Keratinocyte (primary cell): Measurements from ENCODE around the gene ADGRG1. TPM values are rescaled to one million over a fixed set of nuclear protein-coding genes. Genes with fewer than 3 reads are reported as not detected.

Experiments used
- DNase-seq: peaks from one replicate; pipeline ENCODE4 v3.0.0-alpha.2; 2011; ENCODE audit warnings: low read depth, missing footprints, low spot score
- FAIRE-seq: peaks from 2 replicates; lab custom pipeline; 2011; peaks lifted over from hg19 to GRCh38; lab: Jason Lieb, UNC
- H2AFZ ChIP-seq: 2 replicates; pipeline ENCODE4 v1.6.0; 2012; ENCODE audit warnings: low read length, control low read depth, inconsistent platforms; ENCODE audit not compliant: control insufficient read depth
- H3K27ac ChIP-seq: 2 replicates; pipeline ENCODE4 v1.5.1; 2011; ENCODE audit warnings: low read length; ENCODE audit not compliant: control insufficient read depth, insufficient read depth
- H3K27me3 ChIP-seq: 3 replicates; pipeline ENCODE4 v1.6.0; 2011; ENCODE audit warnings: low read length; ENCODE audit not compliant: control insufficient read depth, insufficient read depth; ENCODE audit errors: extremely low read depth
- H3K36me3 ChIP-seq, 2 experiments: 2 replicates in 1 of 2; 3 replicates in 1 of 2; pipeline ENCODE4 v1.5.1; 2011; ENCODE audit warnings: low read length in 2 of 2, mild to moderate bottlenecking in 1 of 2; ENCODE audit not compliant: control insufficient read depth in 2 of 2, insufficient read depth in 2 of 2; ENCODE audit errors: extremely low read depth in 1 of 2
- H3K4me1 ChIP-seq: 3 replicates; pipeline ENCODE4 v1.5.1; 2011; ENCODE audit warnings: low read length; ENCODE audit not compliant: control insufficient read depth, insufficient read depth; ENCODE audit errors: extremely low read depth
- H3K4me2 ChIP-seq: 3 replicates; pipeline ENCODE4 v1.6.0; 2011; ENCODE audit warnings: low read depth, low read length; ENCODE audit not compliant: control insufficient read depth, insufficient read depth; ENCODE audit errors: extremely low read depth
- H3K4me3 ChIP-seq, 3 experiments: fragments of 200-600 bp in 1 of 3; sonication (generic) in 1 of 3; 2 replicates in 2 of 3; 3 replicates in 1 of 3; pipeline ENCODE4 v1.5.1; 2011 to 2016; ENCODE audit warnings: low read length in 3 of 3, mild to moderate bottlenecking in 3 of 3, control low read depth in 2 of 3, inconsistent platforms in 1 of 3, low read depth in 1 of 3, mixed read lengths in 1 of 3, mixed run types in 1 of 3, moderate library complexity in 1 of 3; ENCODE audit not compliant: control insufficient read depth in 2 of 3, insufficient read depth in 2 of 3; ENCODE audit errors: extremely low read depth in 1 of 3
- H3K79me2 ChIP-seq: 2 replicates; pipeline ENCODE4 v1.6.0; 2012; ENCODE audit warnings: low read length; ENCODE audit not compliant: control insufficient read depth, insufficient read depth
- H3K9ac ChIP-seq: 3 replicates; pipeline ENCODE4 v1.6.0; 2011; ENCODE audit warnings: low read length; ENCODE audit not compliant: control insufficient read depth, insufficient read depth; ENCODE audit errors: extremely low read depth
- H3K9me1 ChIP-seq: 3 replicates; pipeline ENCODE4 v1.6.0; 2011; ENCODE audit warnings: low read length; ENCODE audit not compliant: control insufficient read depth, insufficient read depth; ENCODE audit errors: extremely low read depth
- H3K9me3 ChIP-seq: 2 replicates; pipeline ENCODE4 v1.5.1; 2012; ENCODE audit warnings: low read depth, low read length; ENCODE audit not compliant: control insufficient read depth
- H4K20me1 ChIP-seq: 3 replicates; pipeline ENCODE4 v1.6.0; 2011; ENCODE audit warnings: low read length; ENCODE audit not compliant: control insufficient read depth, insufficient read depth; ENCODE audit errors: extremely low read depth
- CTCF ChIP-seq, 3 experiments: IDR thresholded peaks in 1 of 3; conservative IDR thresholded peaks in 1 of 3; optimal IDR thresholded peaks in 1 of 3; 2 replicates in 2 of 3; 3 replicates in 1 of 3; pipeline versions ENCODE3 to v1.5.1; 2011; ENCODE audit warnings: low read length in 3 of 3, mild to moderate bottlenecking in 3 of 3, moderate library complexity in 2 of 3, control low read depth in 1 of 3, inconsistent platforms in 1 of 3; ENCODE audit not compliant: insufficient read depth in 2 of 3; ENCODE audit errors: extremely low read depth in 1 of 3
- EZH2 ChIP-seq: IDR thresholded peaks from one replicate; pipeline ENCODE4 v1.6.1; 2012; ENCODE audit warnings: inconsistent platforms, mild to moderate bottlenecking, low read length, moderate library complexity
- dilution Hi-C: fragments of 300-500 bp; cut with MboI; formaldehyde crosslinking; loops from one replicate; pipeline ENCODE4 v1.7.0; 2020; ENCODE audit warnings: low sequenced_read_pairs; ENCODE audit not compliant: extremely low pct_ligation_motif_present
- polyA plus RNA-seq, 5 experiments: library from polyadenylated mRNA; depleted of rRNA in 3 of 5; stranded (reverse) in 3 of 5; stranded (forward) in 1 of 5; unstranded in 1 of 5; fragments of >200 nt; gene quantifications; 1 replicate in 1 of 5; 2 replicates in 3 of 5; 3 replicates in 1 of 5; pipeline versions ENCODE4 v1.2.1 to v1.2.3, GENCODE V29; 2011 to 2012; ENCODE audit warnings: missing spikeins in 2 of 5, low read depth in 1 of 5, low replicate concordance in 1 of 5

ADGRG1 gene
- polyA plus RNA-seq, 1 donor (not counting 4 experiments of a cell fraction or from before 2014, with no cell fraction given) = 28.4 TPM

- Histone ChIP-seq H3K27ac (no peak overlapping the region), H3K36me3 (peaks cover 13 to 18% of the 10 kb centered on the region in 2 experiments)
Measured at GRCh38 chr16:57638381-57638780, 10.0 kb downstream of the ADGRG1 start.

GRCh38 chr16:57639172-57639887, 10.9 kb downstream of the ADGRG1 start:
- Histone ChIP-seq H3K4me2 (no peak overlapping the region), H3K4me1 (peaks cover 28% of the 10 kb centered on the region), H3K27me3 (no peaks in the 10 kb centered on the region), H3K27ac (no peak overlapping the region), H3K9me1 (peaks cover 2% of the 10 kb centered on the region), H4K20me1 (peaks cover 10% of the 10 kb centered on the region), H3K9ac (no peak overlapping the region), H3K9me3 (no peaks in the 10 kb centered on the region), H3K4me3 (no peak overlapping the region), H3K79me2 (peaks cover 14% of the 10 kb centered on the region), H2AFZ (no peak overlapping the region), H3K36me3 (peaks cover 13 to 14% of the 10 kb centered on the region in 2 experiments)
- DNase-seq (no peak), FAIRE-seq (no peak)
- dilution Hi-C loops = no loop called here
- no peak for TF ChIP-seq EZH2

More at GRCh38 chr16:57638381-57638780, 10.0 kb downstream of the ADGRG1 start:
- FAIRE-seq (no peak), DNase-seq (no peak)
- dilution Hi-C loops = no loop called here
- Histone ChIP-seq H3K9ac (no peak overlapping the region), H2AFZ (no peak overlapping the region), H3K4me1 (peaks cover 30% of the 10 kb centered on the region), H3K4me2 (no peak overlapping the region), H4K20me1 (peaks cover 17% of the 10 kb centered on the region), H3K9me1 (peaks cover 4% of the 10 kb centered on the region), H3K9me3 (no peaks in the 10 kb centered on the region), H3K4me3 (no peak overlapping the region), H3K79me2 (peaks cover 13% of the 10 kb centered on the region), H3K27me3 (no peaks in the 10 kb centered on the region)
- TF ChIP-seq EZH2 = no peak
- no peak for TF ChIP-seq CTCF (optimal IDR thresholded peaks at IDR 0.05 in 1 of 3, IDR thresholded peaks at IDR 0.05 in 1 of 3, conservative IDR thresholded peaks at IDR 0.05 in 1 of 3; ENCODE audit: extremely low read depth in 1 of 3, insufficient read depth in 2 of 3, low read length in 3 of 3)
